GM18951 (cell line): ENCODE data around the gene EEF1AKMT3.
"Not testable (repeated sequence)": the region's sequence is repeated elsewhere in the genome, so short reads cannot be mapped to it uniquely, and the experiment has no call there.

Source experiments
- POLR2A ChIP-seq: IDR thresholded peaks from 4 replicates; pipeline ENCODE4 v1.6.1; 2011; ENCODE audit warnings: mild to moderate bottlenecking; ENCODE audit not compliant: insufficient read length, insufficient read depth; ENCODE audit errors: extremely low read depth
- in situ Hi-C: fragments of 300-500 bp; cut with MboI; formaldehyde crosslinking; loops from one replicate; pipeline ENCODE4 v1.12.0; 2022; ENCODE audit warnings: low sequenced_read_pairs, mixed read lengths, inconsistent platforms; ENCODE audit not compliant: unreplicated experiment

The EEF1AKMT3 gene

GRCh38 chr12:57809425-57809824 lies 37.0 kb downstream of the EEF1AKMT3 start:
- in situ Hi-C loops: no loop called here
- no peak for TF ChIP-seq POLR2A

DNA sequence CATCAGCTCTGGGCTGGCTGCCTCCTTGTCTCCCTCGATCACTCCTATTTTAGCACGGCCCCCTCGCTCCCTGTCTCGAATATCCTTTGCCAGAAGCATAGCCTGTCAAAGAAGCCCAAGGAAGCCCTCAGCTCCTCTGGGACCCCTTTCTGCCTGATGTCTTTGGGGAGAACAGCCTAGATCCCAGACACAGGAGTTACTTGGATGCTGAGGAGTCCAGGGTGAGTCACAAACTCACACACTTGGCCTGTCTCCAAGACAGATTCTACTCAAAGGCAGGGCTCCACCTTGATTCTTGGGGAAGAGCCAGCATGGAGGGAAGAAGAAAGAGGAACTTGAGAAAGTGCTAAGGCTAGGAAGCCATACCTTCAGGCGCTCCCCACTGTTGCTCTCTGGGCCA lies 38.0 kb downstream of the EEF1AKMT3 start:
- in situ Hi-C loops: no loop called here
- TF ChIP-seq POLR2A: no peak

GRCh38 chr12:57811028-57811755 lies 38.8 kb downstream of the EEF1AKMT3 start:
- in situ Hi-C loops: no loop called here
- no peak for TF ChIP-seq POLR2A

DNA sequence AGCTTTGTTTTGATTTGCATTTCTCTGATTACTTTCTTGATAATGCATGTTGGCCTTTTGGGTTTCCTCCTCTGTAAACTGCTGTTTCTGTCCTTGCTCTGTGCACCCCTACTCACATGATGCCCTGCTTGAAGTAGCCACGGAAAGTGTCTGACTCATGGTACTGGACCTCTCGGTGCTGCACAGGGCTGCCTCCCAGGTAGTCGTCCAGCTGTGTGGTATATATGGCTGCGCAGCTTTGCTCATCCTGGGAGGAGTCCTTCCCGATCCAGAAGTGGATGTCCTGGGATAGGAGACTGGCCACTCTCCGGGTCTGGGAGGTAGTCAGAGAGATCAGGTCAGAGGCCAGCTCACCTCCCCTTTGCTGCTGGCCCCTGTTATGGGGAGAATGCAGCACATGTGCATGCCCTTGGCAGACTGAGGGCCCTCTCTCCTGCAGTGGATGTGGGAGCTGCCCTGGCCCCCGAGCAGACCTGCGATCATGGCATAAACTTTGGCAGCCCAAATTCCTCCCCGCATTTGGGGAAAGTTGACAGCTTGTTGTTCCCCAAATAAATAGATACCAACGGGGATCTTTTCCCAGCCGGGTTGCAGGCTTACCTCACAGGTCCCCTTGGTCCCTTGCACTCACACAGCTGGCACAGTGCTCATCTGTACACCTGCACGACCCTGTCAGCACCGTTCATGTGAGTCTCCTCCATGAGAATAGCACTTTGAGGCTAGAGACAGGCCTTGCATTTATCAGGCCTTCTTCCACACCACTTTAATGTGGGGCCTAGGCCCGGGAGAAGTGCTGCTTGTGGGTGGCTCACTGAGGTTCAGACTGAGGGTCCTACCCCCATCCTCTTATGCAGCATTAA lies 40.9 kb downstream of the EEF1AKMT3 start:
- no peak for TF ChIP-seq POLR2A
- in situ Hi-C loops: no loop called here

DNA sequence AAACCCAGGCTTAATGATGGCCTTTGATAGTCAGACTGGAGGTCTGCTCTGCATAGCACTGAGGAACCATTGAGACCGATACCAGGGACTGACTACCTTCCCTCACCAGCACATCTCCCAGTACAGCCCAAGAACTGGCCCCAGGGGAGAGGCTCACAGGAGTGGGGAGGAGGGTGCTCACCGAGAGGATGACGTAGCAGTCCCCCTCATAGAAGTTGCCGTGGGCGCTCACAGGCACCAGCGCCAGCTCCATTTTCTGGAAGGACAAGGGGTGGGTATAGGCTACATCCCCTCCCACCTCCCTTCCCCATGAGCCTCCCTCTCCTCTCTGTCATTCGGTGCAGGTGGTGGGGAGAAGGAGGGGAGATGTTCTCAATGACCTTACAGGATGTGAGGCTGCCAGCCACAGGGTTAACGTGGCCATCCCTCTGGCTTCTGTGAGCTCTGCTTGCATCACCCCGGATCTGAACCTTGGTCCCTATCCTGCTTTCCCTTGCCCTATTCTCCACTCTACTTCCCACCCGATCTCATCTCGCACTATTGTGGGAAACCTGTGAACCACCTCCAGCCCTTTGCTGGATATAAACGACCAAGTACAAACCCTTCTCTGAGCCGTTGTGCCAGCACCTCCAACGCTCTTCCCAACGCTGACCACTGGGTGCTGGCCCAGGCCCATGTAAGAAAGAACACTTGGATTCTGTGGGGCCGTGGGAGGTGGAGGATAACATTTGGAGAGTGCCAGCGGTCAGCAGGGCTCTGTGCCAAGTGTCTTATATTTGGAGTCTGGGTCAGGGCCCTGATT lies 41.8 kb downstream of the EEF1AKMT3 start:
- in situ Hi-C loops: no loop called here
- TF ChIP-seq POLR2A: no peak

DNA sequence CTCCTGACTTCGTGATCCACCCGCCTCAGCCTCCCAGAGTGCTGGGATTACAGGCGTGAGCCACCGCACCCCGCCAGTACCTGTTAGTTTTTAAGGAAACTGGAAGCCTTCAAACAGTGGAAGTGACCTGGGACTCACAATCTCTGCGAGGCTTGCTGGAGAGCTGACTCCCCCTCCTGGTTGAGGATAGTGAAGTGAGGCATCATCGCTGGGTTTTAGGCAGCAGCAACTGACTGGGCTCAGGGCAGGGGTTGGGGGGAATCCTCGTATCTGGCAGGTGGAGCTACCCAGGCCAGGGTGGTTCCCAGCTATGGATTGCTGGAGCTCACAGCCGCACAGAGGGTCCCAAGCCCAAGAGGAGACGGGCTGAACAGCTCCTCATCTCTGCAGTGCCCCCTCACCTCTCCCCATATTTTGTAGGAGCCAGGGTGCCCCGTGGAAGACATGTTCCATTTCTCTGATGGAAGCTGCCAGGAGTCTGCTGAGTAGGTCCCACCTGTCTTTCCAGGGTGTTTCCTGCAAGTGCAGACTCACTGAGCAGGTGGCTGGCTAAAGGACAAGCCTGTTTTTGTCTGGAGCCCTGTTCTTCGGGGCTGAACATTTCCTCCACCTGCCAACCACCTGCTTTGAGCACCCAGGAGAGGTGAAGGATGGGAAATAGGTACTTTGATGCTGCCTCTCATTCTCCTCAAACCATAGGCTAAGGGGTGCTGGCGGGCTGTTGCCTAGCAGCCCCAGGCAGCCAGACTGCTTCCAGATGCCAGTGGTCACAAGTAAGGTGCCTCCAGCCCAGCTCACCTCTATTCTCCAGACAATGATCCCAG lies 43.0 kb downstream of the EEF1AKMT3 start:
- in situ Hi-C loops: no loop called here
- TF ChIP-seq POLR2A: no peak

DNA sequence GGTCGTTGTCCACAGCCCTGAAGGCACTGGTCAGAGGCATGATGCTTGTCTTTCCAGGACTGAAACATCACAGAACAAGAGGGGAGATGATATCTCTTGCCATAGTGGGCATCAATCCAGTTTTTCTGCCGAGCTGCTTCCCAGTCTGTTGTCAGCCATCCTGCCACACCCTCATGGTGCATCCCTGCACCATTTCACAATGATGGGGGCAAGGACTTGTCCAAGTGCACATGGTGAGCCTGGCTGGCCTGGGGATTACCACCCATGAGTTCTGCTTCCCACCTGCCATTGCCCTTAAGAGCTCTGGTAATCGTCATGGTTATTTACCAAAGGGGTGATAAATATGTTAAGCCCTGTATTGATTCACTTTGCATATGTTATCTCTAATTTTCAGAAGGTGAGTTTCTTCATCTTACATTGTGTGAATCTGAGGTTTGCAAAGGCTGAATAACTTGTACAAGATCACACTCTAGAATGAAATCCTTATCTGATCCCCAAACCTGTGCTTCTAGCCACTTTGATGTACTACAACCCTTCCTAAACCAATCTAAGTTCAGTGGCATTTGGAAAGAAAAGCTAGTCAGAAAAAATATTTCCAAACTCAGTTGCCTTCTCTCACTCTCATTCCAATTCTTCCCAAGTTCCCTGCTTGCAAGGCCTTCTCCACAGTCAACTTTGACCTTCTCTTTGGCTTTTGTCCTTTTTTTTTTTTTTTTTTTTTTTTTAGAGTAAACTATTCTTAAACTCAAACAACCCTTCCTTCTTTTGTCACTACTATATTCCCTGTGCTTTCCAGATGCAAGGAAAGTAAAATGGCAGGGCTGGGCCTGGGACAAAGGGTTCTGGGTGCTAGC lies 43.8 kb downstream of the EEF1AKMT3 start:
- in situ Hi-C loops: no loop called here
- TF ChIP-seq POLR2A: no peak

- in situ Hi-C loops: no loop called here
- no peak for TF ChIP-seq POLR2A
Observed at GRCh38 chr12:57816855-57817151, 44.4 kb downstream of the EEF1AKMT3 start.

GRCh38 chr12:57817261-57817989 lies 45.0 kb downstream of the EEF1AKMT3 start:
- TF ChIP-seq POLR2A: no peak
- in situ Hi-C loops: no loop called here

DNA sequence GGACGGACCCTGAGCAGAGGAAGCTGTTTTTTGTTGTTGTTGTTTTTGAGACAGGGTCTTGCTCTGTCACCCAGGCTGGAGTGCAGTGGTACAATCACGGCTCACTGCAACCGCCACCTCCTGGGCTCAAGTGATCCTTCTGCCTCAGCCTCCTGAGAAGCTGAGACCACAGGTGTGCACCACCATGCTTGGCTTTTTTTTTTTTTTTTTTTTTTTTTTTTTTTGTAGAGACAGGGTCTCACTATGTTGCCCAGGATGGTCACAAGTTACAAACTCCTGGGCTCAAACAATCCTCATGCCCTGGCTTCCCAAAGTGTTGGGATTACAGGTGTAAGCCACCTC lies 45.5 kb downstream of the EEF1AKMT3 start:
- in situ Hi-C loops: not testable (repeated sequence)

- in situ Hi-C loops: not testable (repeated sequence)
Observed at GRCh38 chr12:57820119-57820518, 47.7 kb downstream of the EEF1AKMT3 start.

GRCh38 chr12:57821015-57821414 lies 48.6 kb downstream of the EEF1AKMT3 start:
- in situ Hi-C loops: not testable (repeated sequence)
